ENCODE measurements around the gene TSPEAR. TPM values are rescaled to one million over a fixed set of nuclear protein-coding genes. Genes with fewer than 3 reads are reported as not detected.

The TSPEAR gene
- polyA plus RNA-seq, 1 donor: 0.13 TPM

GRCh38 chr21:44722731-44723130, 11.4 kb upstream of the TSPEAR start:
- no peak for DNase-seq (ENCODE audit: low read depth)

- no peak for DNase-seq (ENCODE audit: low read depth)
Measured at GRCh38 chr21:44720170-44720569, 8.8 kb upstream of the TSPEAR start.

- DNase-seq (ENCODE audit: low read depth): no peak
Measured at GRCh38 chr21:44718571-44718970, 7.2 kb upstream of the TSPEAR start.

GRCh38 chr21:44718093-44718492, 6.7 kb upstream of the TSPEAR start:
- DNase-seq (ENCODE audit: low read depth): no peak

GRCh38 chr21:44716984-44717383, 5.6 kb upstream of the TSPEAR start:
- no peak for DNase-seq (ENCODE audit: low read depth)

GRCh38 chr21:44714905-44715304, 3.5 kb upstream of the TSPEAR start:
- DNase-seq (ENCODE audit: low read depth): no peak

- no peak for DNase-seq (ENCODE audit: low read depth)
Measured at GRCh38 chr21:44713846-44714245, 2.5 kb upstream of the TSPEAR start.

- DNase-seq (ENCODE audit: low read depth): no peak
Measured at GRCh38 chr21:44713130-44713529, 1.8 kb upstream of the TSPEAR start.

- DNase-seq (ENCODE audit: low read depth): no peak
Measured at GRCh38 chr21:44712203-44713028, 1.0 kb upstream of the TSPEAR start.

GRCh38 chr21:44710756-44711326, 531 bp downstream of the TSPEAR start:
- DNase-seq (ENCODE audit: low read depth): no peak

GRCh38 chr21:44710294-44710665, 1.1 kb downstream of the TSPEAR start:
- DNase-seq (ENCODE audit: low read depth): no peak

- DNase-seq (ENCODE audit: low read depth): no peak
Measured at GRCh38 chr21:44709426-44710293, 1.7 kb downstream of the TSPEAR start.

GRCh38 chr21:44708866-44709425, 2.4 kb downstream of the TSPEAR start:
- no peak for DNase-seq (ENCODE audit: low read depth)

GRCh38 chr21:44708213-44708865, 3.0 kb downstream of the TSPEAR start:
- no peak for DNase-seq (ENCODE audit: low read depth)

- no peak for DNase-seq (ENCODE audit: low read depth)
Measured at GRCh38 chr21:44706706-44707581, 4.4 kb downstream of the TSPEAR start.

- no peak for DNase-seq (ENCODE audit: low read depth)
Measured at GRCh38 chr21:44706026-44706705, 5.2 kb downstream of the TSPEAR start.

GRCh38 chr21:44704636-44705001, 6.8 kb downstream of the TSPEAR start:
- no peak for DNase-seq (ENCODE audit: low read depth)

- DNase-seq (ENCODE audit: low read depth): no peak
Measured at GRCh38 chr21:44703731-44704635, 7.4 kb downstream of the TSPEAR start.
